DOHH2 (cell line): ENCODE data around the gene AGK.

ENCODE experiments used
- H3F3A ChIP-seq: fragments of 200-600 bp; sonication (generic), shearing (Covaris generic); 2 replicates; pipeline ENCODE4 v1.6.0; 2016; ENCODE audit warnings: antibody characterized with exemption, mild to moderate bottlenecking; ENCODE audit not compliant: control insufficient read depth, insufficient read depth
- H3K27ac ChIP-seq: fragments of 200-600 bp; sonication (generic); 2 replicates; pipeline ENCODE4 v1.5.1; 2014; ENCODE audit warnings: low read depth, mild to moderate bottlenecking, low read length, moderate library complexity
- H3K27me3 ChIP-seq: fragments of 200-600 bp; sonication (generic); 2 replicates; pipeline ENCODE4 v1.6.1; 2014; ENCODE audit warnings: mild to moderate bottlenecking, low read length, mixed read lengths; ENCODE audit not compliant: control insufficient read depth
- H3K36me3 ChIP-seq: fragments of 200-600 bp; sonication (generic); 2 replicates; pipeline ENCODE4 v1.6.1; 2014; ENCODE audit warnings: mild to moderate bottlenecking, low read length, moderate library complexity, mixed read lengths; ENCODE audit not compliant: control insufficient read depth
- H3K4me1 ChIP-seq: fragments of 200-600 bp; sonication (generic); 2 replicates; pipeline ENCODE4 v1.6.1; 2014; ENCODE audit warnings: mild to moderate bottlenecking, low read length, mixed read lengths; ENCODE audit not compliant: control insufficient read depth
- H3K4me2 ChIP-seq: fragments of 200-600 bp; sonication (generic); 2 replicates; pipeline ENCODE4 v1.6.0; 2014; ENCODE audit warnings: mild to moderate bottlenecking, low read length, moderate library complexity
- H3K4me3 ChIP-seq: fragments of 200-600 bp; sonication (generic); 2 replicates; pipeline ENCODE4 v1.5.1; 2014; ENCODE audit warnings: mild to moderate bottlenecking, low read length, mixed read lengths
- H3K79me2 ChIP-seq: fragments of 200-600 bp; sonication (generic); 2 replicates; pipeline ENCODE4 v1.6.1; 2014; ENCODE audit warnings: mild to moderate bottlenecking, low read length, mixed read lengths; ENCODE audit not compliant: control insufficient read depth
- H3K9me2 ChIP-seq: fragments of 200-600 bp; sonication (generic); replicated peaks from 2 replicates; pipeline ENCODE4 v1.6.1; 2014; ENCODE audit warnings: mild to moderate bottlenecking, low read length, mixed read lengths; ENCODE audit not compliant: control insufficient read depth
- H3K9me3 ChIP-seq: fragments of 200-600 bp; sonication (generic); 2 replicates; pipeline ENCODE4 v1.6.1; 2014; ENCODE audit warnings: antibody characterized with exemption, low read length, mixed read lengths; ENCODE audit not compliant: control insufficient read depth, insufficient read depth
- H4K20me1 ChIP-seq: fragments of 200-600 bp; sonication (generic); 2 replicates; pipeline ENCODE4 v1.6.0; 2014; ENCODE audit warnings: low read depth, mild to moderate bottlenecking, antibody characterized with exemption, low read length, moderate library complexity; ENCODE audit not compliant: control insufficient read depth, insufficient read depth
- EZH2phosphoT487 ChIP-seq: fragments of 200-600 bp; sonication (generic); IDR thresholded peaks from 2 replicates; pipeline ENCODE4 v1.6.1; 2017; ENCODE audit warnings: borderline replicate concordance, mild to moderate bottlenecking, antibody characterized with exemption, low read length, moderate library complexity, mixed read lengths
- TF ChIP-seq, protein P1 (sequence below): fragments of 200-600 bp; sonication (generic); IDR thresholded peaks from one replicate; pipeline ENCODE4 v1.5.1; 2014; ENCODE audit warnings: antibody characterized with exemption, mild to moderate bottlenecking, low read depth, low read length; ENCODE audit not compliant: poor library complexity, severe bottlenecking

The AGK gene

DNA sequence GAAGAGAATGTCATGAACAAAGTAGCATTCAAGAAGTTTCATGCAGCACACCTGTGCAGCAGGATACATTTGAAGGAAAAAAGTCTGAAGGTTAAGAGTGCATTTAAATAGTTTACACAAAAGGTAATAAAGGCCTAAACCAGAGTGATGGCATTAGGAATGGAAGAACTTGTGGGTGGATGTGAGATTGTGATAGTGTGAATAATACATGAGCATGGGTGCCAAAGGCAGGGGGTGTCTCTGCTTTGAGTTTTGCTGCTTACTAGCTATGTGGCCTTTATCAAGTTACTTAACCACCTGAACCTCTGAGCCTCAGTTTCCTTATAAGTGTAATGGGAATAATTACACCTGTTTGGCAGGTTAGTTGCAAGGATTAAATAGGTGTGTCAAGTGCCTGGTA lies 21.0 kb downstream of the AGK start:
- Histone ChIP-seq H3K9me2 (no peaks in the 10 kb centered on the region), H3K36me3 (peaks cover 51% of the 10 kb centered on the region), H3K27ac (no peak overlapping the region), H3K79me2 (peaks cover 5% of the 10 kb centered on the region), H3K4me1 (no peaks in the 10 kb centered on the region), H3K9me3 (peaks cover 16% of the 10 kb centered on the region; the same call in 1 of the 2 replicates), H3K27me3 (no peaks in the 10 kb centered on the region), H3K4me3 (no peak overlapping the region), H3K4me2 (no peak overlapping the region), H4K20me1 (no peaks in the 10 kb centered on the region), H3F3A (no peaks in the 10 kb centered on the region)
- TF ChIP-seq, protein P1, sequence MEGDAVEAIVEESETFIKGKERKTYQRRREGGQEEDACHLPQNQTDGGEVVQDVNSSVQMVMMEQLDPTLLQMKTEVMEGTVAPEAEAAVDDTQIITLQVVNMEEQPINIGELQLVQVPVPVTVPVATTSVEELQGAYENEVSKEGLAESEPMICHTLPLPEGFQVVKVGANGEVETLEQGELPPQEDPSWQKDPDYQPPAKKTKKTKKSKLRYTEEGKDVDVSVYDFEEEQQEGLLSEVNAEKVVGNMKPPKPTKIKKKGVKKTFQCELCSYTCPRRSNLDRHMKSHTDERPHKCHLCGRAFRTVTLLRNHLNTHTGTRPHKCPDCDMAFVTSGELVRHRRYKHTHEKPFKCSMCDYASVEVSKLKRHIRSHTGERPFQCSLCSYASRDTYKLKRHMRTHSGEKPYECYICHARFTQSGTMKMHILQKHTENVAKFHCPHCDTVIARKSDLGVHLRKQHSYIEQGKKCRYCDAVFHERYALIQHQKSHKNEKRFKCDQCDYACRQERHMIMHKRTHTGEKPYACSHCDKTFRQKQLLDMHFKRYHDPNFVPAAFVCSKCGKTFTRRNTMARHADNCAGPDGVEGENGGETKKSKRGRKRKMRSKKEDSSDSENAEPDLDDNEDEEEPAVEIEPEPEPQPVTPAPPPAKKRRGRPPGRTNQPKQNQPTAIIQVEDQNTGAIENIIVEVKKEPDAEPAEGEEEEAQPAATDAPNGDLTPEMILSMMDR, result no peak
- no peak for TF ChIP-seq EZH2phosphoT487

DNA sequence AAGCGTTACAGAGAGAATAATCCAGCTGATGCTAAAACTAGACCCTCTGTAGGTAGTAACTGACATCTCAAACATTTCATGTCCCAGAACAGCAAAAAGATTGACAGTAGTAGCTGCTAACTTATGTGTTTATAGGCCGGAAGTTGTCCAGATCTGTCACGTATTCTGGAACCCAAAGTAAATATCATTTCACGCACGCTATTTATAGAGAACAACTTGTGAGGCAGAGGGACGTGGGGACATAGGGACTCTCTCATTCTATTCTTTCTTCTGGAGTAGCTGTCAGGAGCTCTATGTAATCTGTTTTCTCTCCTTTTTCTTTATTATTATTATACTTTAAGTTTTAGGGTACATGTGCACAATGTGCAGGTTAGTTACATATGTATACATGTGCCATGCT lies 22.3 kb downstream of the AGK start:
- H3K4me3 ChIP-seq, result no peak overlapping the region
- no peaks in the 10 kb centered on the region for H3K4me1 ChIP-seq
- no peaks in the 10 kb centered on the region for H3K9me2 ChIP-seq
- peaks cover 5% of the 10 kb centered on the region for H3K79me2 ChIP-seq
- H3K27ac ChIP-seq, result no peak overlapping the region
- TF ChIP-seq EZH2phosphoT487, result no peak
- TF ChIP-seq, protein P1, result no peak
- peaks cover 44% of the 10 kb centered on the region for H3K36me3 ChIP-seq
- H3K4me2 ChIP-seq, result no peak overlapping the region
- no peaks in the 10 kb centered on the region for H3F3A ChIP-seq
- H3K9me3 ChIP-seq, result peaks cover 19% of the 10 kb centered on the region; the same call in 1 of the 2 replicates
- no peaks in the 10 kb centered on the region for H4K20me1 ChIP-seq
- no peaks in the 10 kb centered on the region for H3K27me3 ChIP-seq

DNA sequence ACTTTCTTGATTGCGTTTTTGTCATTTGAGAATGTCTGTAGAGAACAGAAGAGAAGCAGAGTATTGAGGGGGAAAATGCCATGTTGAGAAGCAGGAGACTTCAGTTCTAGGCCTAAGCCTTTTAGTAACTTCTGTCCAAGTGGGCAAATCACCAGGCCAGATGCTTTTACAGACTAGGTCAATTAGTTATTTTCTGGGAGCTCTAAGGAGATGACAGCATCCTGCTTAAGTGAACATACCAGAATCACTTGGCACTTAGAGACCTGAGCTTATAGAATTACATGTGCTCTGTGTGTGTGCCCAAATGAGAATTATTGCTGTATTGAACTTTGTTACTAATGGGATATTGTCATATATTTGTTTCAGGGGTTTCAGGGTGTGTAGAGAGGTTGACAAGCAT lies 24.0 kb downstream of the AGK start:
- Histone ChIP-seq H3K4me3 (no peak overlapping the region), H3F3A (no peaks in the 10 kb centered on the region), H3K4me2 (no peak overlapping the region), H3K9me3 (peaks cover 27% of the 10 kb centered on the region; the same call in 1 of the 2 replicates), H3K4me1 (no peaks in the 10 kb centered on the region), H3K27ac (no peak overlapping the region), H3K36me3 (peaks cover 40% of the 10 kb centered on the region), H3K27me3 (no peaks in the 10 kb centered on the region), H4K20me1 (no peaks in the 10 kb centered on the region), H3K79me2 (peaks cover 5% of the 10 kb centered on the region), H3K9me2 (no peaks in the 10 kb centered on the region)
- no peak for TF ChIP-seq EZH2phosphoT487
- TF ChIP-seq, protein P1, result no peak
